OCI-M2 (cell line): ENCODE measurements around the gene PPP4R3A.
"Not testable (repeated sequence)": the region's sequence is repeated elsewhere in the genome, so short reads cannot be mapped to it uniquely, and the experiment has no call there.

ENCODE experiments used
- DNase-seq: peaks from one replicate; lab custom pipeline; 2025; ENCODE audit not compliant: unreplicated experiment; lab: John Stamatoyannopoulos, UW

Gene PPP4R3A

GRCh38 chr14:91506226-91506625, 3.9 kb downstream of the PPP4R3A start:
- DNase-seq: no peak

DNA sequence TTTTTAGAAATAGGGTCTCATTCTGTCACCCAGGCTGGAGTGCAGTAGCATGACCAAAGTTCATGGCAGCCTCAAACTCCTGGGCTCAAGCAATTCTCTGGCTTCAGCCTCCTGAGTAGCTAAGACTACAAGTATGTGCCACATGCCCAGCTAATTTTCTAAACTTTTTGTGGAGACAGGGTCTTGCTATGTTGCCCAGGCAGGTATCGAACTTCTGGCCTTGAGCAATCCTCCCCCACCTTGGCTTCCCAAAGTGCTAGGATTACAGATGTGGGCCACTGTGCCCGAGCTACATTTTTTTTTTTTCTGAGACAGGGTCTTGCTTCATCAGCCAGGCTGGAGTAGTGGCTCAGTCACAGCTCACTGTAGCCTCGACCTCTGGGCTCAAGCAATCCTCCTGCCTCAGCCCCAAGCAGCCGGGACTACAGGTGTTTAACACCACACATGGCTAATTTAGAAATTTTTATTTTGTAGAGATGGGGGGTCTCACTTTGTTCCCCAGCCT, 7.1 kb downstream of the PPP4R3A start:
- DNase-seq: no peak

DNA sequence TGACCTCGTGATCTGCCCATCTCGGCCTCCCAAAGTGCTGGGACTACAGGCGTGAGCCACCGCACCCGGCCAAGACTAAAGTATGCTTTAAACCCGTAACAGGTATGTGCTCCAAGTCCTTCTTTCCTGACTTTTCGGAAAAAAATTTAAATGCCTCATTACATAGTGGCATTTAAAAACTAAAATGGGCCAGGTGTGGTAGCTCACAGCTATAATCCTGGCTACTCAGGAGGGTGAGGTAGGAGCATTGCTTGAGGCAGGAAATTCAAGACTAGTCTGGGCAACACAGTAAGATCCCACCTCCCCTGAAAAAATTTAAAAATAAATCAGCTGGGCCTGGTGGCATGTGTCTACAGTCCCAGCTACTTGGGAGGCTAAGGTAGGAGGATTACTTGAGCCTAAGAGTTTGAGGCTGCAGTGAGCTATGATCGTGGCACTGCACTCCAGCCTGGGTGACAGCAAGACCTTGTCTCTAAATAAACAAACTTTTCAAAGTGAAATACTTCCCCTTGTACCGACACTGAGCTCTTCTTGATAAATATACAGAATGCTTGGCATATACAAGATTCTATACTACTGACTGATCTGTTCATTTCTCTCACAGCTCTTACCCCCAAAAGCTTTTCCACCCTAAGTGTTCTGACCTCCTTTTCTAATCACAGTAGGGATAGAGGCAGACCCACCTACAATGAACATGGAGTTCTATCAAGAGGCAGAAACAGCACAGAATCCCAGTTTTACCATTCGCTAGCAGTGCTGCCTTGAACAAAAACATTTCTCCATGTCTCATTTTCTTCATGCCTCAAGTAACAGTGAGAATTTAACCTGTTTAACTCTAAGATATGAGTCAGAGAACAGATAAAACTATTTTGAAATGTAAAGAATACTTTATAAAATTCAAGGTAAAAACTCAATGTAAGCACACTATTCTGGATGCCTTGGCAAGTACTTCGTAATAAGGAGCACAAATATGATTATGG, 7.9 kb downstream of the PPP4R3A start:
- DNase-seq: no peak

GRCh38 chr14:91501348-91501747, 8.8 kb downstream of the PPP4R3A start:
- no peak for DNase-seq

DNA sequence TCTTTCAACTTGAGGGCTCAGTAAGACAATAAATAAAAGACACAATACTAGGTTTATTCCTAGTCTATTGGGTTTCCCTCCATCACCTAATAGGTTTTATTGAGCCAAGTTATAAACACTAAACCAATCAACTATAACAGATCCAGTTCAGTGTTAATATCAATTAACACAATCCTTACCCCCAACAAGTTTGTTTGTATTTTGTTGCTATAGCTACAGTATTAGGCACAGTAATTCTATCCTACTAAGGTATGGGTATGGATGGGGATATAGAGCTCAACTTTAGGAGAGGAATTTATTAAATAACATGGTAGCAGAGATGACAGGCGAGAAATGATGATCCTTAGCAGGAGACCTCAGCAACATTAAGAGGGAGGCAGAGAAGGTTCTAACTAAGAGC, 13.3 kb downstream of the PPP4R3A start:
- no peak for DNase-seq

DNA sequence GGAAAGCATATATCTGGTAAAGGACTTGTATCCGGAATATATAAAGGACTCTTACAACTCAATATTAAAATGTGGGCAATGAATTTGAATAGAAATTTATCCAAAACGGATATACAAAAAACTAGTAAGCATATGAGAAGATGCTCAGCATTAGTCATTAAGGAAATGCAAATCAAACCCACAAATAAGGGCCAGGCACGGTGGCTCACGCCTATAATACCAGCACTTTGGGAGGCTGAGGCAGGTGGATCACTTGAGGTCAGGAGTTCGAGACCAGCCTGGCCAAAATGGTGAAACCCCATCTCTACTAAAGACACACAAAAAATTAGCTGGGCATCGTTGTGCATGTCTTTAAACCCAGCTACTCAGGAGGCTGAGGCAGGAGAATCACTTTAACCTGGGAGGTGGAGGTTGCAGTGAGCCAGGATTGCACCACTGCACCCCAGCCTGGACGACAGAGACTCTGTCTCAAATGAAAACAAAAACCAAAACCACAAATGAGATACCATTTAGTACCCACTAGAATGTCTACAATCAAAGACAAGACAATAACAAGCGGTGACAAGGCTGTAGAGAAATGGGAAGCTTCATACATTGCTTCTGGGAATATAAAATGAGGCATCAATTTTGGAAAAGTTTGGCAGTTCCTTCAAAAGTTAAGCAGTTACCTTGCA, 15.6 kb downstream of the PPP4R3A start:
- DNase-seq: not testable (repeated sequence)

DNA sequence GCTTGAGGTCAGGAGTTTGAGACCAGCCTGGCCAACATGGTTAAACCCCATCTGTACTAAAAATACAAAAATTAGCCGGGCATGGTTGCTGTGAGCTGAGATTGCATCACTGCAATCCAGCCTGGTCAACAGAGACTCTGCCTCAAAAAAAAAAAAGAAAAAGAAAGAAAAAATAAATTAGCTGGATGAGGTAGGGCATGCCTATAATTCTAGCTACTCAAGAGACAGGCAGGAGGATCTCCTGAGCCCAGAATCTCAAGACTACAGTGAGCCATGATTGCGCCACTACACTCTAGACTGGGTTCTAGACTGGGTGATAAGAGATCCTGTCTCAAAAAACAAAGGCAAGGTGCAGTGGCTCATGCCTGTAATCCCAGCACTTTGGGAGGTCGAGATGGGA, 16.9 kb downstream of the PPP4R3A start:
- no peak for DNase-seq

GRCh38 chr14:91484744-91485143, 25.4 kb downstream of the PPP4R3A start:
- DNase-seq: no peak

- no peak for DNase-seq
These were observed 25.9 kb downstream of the PPP4R3A start for GRCh38 chr14:91484186-91484585.

GRCh38 chr14:91482263-91483013, 27.7 kb downstream of the PPP4R3A start:
- no peak for DNase-seq

GRCh38 chr14:91477388-91477787, 32.7 kb downstream of the PPP4R3A start:
- DNase-seq: no peak

- no peak for DNase-seq
These were observed 37.1 kb downstream of the PPP4R3A start for GRCh38 chr14:91473046-91473445.

- DNase-seq: no peak
These were observed 39.9 kb downstream of the PPP4R3A start for GRCh38 chr14:91470216-91470615.

DNA sequence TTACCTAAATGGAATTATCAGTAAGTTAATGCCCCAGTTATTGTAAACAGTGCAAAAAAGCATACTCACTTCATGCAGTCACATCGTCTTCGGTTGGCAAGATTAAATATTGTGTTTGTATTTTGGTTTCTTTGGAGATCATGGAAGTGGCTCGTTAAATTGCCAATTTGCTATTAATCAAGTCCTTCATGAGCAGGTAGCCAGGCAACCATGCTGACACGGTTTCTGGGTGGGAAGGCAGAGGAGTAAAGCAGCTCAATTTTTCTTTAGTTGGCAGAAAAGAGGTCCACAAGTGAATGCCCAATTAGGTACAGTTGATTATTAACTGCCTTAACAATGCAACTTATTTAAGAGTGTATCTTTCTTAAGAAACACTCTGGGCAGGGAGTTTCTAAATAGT, 43.9 kb downstream of the PPP4R3A start:
- DNase-seq: no peak

GRCh38 chr14:91464615-91465205, 45.4 kb downstream of the PPP4R3A start:
- DNase-seq: no peak

GRCh38 chr14:91458612-91459011, 51.5 kb downstream of the PPP4R3A start:
- no peak for DNase-seq

- DNase-seq: no peak
These were observed 53.8 kb downstream of the PPP4R3A start for GRCh38 chr14:91456283-91456682.

DNA sequence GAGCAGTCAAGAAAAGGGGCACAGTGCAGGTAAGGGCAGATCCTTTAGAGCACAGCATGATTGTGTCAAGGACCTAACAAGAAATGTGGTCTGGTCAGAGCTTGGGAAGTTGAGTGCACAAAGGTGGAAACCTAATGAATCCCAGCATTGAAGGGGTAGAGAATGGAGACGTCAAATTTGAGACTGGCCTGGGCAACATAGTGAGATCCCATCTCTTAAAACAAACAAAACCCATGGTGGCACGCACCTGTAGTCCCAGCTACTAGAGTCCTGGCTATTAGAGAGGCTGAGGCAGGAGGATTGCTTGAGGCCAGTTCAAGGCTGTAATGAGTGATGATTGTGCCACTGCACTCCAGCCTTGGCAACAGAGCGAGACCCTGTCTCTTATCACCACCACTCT, 55.5 kb downstream of the PPP4R3A start:
- no peak for DNase-seq

- DNase-seq: no peak
These were observed 56.0 kb downstream of the PPP4R3A start for GRCh38 chr14:91454155-91454554.

GRCh38 chr14:91453744-91454143, 56.4 kb downstream of the PPP4R3A start:
- no peak for DNase-seq
